Fibroblast of mammary gland (primary cell): ENCODE measurements around the gene PCDHGA3.
"Not testable (repeated sequence)": the region's sequence is repeated elsewhere in the genome, so short reads cannot be mapped to it uniquely, and the experiment has no call there.

Source experiments
- DNase-seq: peaks from one replicate; pipeline ENCODE4 v3.0.0-alpha.2; 2010; ENCODE audit warnings: low read depth
- H3K4me3 ChIP-seq: 2 replicates; pipeline ENCODE4 v1.5.1; 2011; ENCODE audit warnings: low read depth, mild to moderate bottlenecking, low read length, moderate library complexity; ENCODE audit not compliant: control insufficient read depth
- TF ChIP-seq, protein P1 (sequence below): conservative IDR thresholded peaks from 2 replicates; pipeline ENCODE4 v1.5.1; 2011; ENCODE audit warnings: low read depth, low read length, inconsistent platforms; ENCODE audit not compliant: control insufficient read depth, insufficient read depth

PCDHGA3 gene

DNA sequence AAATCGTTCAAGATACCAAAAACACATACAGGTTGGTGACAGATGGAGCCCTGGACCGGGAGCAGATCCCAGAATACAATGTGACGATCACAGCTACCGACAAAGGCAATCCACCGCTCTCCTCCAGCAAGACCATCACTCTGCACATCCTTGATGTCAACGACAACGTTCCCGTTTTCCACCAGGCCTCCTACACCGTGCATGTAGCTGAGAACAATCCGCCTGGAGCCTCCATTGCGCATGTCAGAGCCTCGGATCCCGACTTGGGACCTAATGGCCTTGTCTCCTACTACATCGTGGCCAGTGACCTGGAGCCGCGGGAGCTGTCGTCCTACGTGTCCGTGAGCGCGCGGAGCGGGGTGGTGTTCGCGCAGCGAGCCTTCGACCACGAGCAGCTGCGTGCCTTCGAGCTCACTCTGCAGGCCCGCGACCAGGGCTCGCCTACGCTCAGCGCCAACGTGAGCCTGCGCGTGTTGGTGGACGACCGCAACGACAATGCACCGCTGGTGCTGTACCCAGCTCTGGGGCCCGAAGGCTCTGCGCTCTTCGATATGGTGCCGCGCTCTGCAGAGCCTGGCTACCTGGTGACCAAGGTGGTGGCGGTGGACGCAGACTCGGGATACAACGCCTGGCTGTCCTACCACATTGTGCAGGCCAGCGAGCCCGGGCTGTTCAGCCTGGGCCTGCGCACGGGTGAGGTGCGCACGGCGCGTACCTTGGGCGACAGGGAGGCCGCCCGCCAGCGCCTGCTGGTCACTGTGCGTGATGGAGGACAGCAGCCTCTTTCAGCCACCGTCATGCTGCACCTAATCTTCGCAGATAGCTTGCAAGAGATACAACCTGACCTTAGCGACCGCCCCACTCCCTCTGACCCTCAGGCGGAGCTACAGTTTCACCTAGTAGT lies 28.2 kb downstream of the PCDHGA3 start:
- no peak for DNase-seq
- no peak overlapping the region for H3K4me3 ChIP-seq
- TF ChIP-seq, protein P1, sequence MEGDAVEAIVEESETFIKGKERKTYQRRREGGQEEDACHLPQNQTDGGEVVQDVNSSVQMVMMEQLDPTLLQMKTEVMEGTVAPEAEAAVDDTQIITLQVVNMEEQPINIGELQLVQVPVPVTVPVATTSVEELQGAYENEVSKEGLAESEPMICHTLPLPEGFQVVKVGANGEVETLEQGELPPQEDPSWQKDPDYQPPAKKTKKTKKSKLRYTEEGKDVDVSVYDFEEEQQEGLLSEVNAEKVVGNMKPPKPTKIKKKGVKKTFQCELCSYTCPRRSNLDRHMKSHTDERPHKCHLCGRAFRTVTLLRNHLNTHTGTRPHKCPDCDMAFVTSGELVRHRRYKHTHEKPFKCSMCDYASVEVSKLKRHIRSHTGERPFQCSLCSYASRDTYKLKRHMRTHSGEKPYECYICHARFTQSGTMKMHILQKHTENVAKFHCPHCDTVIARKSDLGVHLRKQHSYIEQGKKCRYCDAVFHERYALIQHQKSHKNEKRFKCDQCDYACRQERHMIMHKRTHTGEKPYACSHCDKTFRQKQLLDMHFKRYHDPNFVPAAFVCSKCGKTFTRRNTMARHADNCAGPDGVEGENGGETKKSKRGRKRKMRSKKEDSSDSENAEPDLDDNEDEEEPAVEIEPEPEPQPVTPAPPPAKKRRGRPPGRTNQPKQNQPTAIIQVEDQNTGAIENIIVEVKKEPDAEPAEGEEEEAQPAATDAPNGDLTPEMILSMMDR: no peak

DNA sequence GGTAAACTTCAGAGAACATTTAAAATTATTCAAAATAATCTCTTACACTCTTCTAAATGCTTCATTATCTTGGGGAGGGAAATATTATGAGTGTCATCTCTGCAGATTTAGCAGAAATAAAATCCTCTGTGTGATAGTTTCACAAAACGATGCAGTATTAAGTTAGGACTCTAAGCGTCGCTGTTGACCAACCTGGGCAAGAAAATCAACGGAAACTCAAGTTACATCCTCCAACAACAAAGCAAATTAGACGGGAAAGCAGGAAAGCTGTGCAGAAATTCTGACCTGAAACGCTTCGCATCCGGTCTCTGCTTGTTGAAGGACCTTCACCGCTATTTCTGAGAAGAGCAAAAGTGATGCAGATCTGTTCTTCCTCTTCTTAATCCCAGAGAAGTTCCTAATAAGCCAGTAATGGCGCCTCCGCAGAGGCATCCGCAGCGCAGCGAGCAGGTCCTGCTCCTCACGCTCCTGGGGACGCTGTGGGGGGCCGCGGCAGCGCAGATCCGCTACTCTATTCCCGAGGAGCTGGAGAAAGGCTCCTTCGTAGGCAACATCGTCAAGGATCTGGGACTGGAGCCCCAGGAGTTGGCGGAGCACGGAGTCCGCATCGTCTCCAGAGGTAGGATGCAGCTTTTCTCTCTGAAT lies 30.2 kb downstream of the PCDHGA3 start, which contains the start of gene PCDHGA6:
Gene PCDHGA6, plus strand, starts transcription at position 219 of the 645 bp plus-strand sequence. Its CDS starts 193 bp downstream, at position 412.
- peak within 1 kb of the TSS; percentile 44 for H3K4me3 ChIP-seq
- TF ChIP-seq, protein P1: peak; percentile 64
- DNase-seq: peak; percentile 50

DNA sequence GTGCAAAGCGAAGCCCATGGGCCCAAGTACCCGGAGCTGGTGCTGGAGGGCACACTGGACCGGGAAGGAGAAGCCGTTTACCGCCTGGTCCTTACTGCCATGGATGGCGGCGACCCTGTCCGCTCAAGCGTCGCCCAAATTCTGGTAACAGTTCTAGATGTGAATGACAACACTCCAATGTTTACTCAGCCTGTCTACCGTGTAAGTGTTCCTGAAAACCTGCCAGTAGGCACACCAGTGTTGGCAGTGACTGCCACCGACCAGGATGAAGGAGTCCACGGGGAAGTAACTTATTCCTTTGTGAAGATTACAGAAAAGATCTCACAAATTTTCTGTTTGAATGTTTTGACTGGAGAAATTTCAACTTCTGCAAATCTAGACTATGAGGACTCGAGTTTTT lies 31.0 kb downstream of the PCDHGA3 start:
- TF ChIP-seq, protein P1: no peak
- no peak for DNase-seq
- no peak overlapping the region for H3K4me3 ChIP-seq

DNA sequence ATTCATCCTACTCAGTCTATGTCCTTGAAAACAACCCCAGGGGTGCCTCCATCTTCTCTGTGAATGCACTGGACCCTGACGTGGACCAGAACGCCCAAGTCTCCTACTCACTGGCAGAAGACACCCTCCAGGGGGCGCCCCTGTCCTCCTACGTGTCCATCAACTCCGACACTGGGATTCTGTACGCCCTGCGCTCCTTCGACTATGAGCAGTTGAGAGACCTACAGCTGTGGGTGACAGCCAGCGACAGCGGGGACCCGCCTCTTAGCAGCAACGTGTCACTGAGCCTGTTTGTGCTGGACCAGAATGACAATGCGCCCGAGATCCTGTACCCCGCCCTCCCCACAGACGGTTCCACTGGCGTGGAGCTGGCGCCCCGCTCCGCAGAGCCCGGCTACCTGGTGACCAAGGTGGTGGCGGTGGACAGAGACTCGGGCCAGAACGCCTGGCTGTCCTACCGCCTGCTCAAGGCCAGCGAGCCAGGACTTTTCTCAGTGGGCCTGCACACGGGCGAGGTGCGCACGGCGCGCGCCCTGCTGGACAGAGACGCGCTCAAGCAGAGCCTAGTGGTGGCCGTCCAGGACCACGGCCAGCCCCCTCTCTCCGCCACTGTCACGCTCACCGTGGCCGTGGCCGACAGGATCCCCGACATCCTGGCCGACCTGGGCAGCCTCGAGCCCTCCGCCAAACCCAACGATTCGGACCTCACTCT lies 32.0 kb downstream of the PCDHGA3 start:
- not testable (repeated sequence) for H3K4me3 ChIP-seq, DNase-seq
- TF ChIP-seq, protein P1: peak; percentile 9

DNA sequence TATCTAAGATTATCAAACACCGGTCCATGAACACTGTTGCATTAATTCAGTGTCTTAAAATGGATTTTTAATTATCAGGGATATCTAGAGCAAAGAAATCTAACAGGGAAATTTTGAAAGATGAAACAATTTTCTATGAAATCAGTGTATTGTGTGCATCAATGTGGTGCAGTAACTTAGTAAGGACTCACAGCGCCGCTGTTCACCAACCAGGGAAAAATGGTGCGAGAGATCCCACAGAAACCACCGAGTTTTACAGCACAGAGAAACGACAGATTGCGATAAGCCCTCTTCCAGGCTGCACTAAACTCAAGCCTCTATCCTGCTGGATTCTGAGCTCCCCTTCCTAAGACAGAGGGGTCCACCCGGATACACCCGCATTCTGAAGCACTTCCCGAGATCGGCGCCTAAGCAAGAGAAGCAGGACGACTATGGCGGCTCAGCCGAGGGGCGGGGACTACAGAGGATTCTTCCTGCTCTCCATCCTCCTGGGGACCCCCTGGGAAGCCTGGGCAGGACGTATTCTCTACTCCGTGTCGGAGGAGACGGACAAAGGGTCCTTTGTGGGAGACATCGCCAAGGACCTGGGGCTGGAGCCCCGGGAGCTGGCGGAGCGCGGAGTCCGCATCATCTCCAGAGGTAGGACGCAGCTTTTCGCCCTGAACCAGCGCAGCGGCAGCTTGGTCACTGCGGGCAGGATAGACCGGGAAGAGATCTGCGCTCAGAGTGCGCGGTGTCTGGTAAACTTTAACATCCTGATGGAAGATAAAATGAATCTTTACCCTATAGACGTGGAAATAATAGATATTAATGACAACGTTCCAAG lies 39.1 kb downstream of the PCDHGA3 start, which contains the start of gene PCDHGA7:
Gene PCDHGA7, plus strand, starts transcription at position 274 of the 826 bp plus-strand sequence. Its CDS starts 158 bp downstream, at position 432.
- peak; percentile 54 for DNase-seq
- TF ChIP-seq, protein P1: peak; percentile 60
- H3K4me3 ChIP-seq: peak within 1 kb of the TSS; percentile 57

DNA sequence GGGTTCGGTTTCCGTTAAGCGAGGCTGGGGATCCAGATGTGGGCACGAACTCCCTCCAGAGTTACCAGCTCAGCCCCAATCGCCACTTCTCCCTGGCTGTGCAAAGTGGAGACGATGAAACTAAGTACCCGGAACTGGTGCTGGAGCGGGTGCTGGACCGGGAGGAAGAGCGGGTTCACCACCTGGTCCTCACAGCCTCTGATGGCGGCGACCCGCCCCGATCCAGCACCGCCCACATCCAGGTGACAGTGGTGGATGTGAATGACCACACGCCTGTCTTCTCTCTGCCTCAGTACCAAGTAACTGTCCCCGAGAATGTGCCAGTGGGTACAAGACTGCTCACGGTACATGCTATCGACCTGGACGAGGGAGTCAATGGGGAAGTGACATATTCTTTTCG lies 39.7 kb downstream of the PCDHGA3 start:
- DNase-seq: no peak
- peak overlapping the region; percentile 57 for H3K4me3 ChIP-seq
- TF ChIP-seq, protein P1: no peak
